HG03045 (cell line): ENCODE measurements around the gene PJA1.
A peak's percentile ranks its signal among the peaks of the same experiment; 100 is the strongest.

Experiments
- ATAC-seq: cut with Tn5 transposase; IDR thresholded peaks from one replicate; pipeline ENCODE4 v1.9.1; 2021; ENCODE audit warnings: mild to moderate bottlenecking, moderate library complexity; ENCODE audit not compliant: unreplicated experiment

Gene PJA1, protein sequence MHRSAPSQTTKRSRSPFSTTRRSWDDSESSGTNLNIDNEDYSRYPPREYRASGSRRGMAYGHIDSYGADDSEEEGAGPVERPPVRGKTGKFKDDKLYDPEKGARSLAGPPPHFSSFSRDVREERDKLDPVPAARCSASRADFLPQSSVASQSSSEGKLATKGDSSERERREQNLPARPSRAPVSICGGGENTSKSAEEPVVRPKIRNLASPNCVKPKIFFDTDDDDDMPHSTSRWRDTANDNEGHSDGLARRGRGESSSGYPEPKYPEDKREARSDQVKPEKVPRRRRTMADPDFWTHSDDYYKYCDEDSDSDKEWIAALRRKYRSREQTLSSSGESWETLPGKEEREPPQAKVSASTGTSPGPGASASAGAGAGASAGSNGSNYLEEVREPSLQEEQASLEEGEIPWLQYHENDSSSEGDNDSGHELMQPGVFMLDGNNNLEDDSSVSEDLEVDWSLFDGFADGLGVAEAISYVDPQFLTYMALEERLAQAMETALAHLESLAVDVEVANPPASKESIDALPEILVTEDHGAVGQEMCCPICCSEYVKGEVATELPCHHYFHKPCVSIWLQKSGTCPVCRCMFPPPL

DNA sequence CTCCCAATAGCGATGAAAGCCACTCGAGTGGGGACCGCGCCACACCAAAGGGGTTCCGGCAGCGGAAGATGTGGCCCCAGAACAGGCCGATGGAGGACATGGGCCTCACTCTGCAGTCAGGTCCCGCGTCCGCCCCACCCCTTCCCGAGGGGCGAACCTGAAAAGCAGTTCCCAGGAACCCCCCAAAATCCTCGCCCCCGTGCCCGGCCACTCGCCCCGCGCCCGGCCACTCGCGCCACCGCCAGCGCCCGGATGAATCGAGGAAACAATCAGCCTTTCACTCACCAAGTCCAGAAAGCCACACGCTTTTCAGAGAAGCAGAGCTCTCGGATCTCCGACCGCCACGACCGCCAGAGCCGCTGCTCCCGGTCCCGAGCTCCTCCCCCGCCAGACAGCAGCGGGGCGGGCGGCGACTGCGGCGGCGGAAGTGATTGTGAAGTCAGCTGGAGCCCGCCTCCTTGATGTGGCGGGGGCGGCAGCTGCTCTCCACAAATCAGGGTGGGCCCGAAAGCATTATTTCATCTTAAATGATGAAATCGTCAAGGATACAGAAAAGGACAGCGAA, at the start of gene PJA1:
TSS of gene PJA1 (minus strand) at position 367 of the 565 bp plus-strand sequence. CDS start 2,380 bp downstream, outside the sequence.
- ATAC-seq: peak; percentile 97

DNA sequence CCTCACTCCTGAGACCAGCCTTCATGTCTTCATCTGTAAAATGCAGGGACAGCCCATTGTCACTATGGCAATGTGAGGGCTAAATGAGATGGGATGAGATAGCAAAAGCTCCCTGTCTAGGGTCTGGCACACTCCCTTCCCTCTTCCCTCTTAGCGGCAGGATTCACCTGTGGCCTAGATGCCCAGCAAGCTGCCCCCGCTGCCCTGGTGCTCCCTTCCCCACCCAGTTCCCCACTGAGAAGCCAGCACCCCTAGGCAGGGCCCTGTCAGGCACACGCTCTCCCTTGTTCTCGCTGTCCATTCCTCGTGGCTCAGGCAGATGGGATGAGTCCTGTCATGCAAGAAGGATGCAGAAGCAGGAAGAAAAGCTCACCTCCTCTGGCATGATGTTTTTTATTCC, 49.2 kb upstream of the PJA1 start:
- ATAC-seq: no peak

DNA sequence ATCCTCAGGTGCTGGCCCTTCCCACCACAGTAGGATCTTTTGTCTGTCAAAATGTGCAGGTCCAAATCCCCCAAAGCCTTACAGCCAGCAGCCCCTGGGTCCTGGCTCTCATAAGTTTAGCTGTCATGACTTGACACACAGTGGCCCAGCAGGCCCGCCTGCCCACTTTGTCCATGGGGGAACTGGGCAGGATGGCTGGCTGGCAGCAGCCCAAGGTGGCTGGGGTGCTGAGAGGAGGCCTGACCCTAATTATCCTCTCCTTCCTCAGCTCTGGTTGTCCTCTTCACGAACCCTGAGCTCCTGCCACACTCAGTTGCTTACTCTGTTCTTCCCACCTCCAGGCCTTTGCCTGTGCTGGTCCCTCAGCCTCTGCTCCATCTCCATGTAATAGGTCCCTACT, 46.4 kb upstream of the PJA1 start:
- no peak for ATAC-seq

DNA sequence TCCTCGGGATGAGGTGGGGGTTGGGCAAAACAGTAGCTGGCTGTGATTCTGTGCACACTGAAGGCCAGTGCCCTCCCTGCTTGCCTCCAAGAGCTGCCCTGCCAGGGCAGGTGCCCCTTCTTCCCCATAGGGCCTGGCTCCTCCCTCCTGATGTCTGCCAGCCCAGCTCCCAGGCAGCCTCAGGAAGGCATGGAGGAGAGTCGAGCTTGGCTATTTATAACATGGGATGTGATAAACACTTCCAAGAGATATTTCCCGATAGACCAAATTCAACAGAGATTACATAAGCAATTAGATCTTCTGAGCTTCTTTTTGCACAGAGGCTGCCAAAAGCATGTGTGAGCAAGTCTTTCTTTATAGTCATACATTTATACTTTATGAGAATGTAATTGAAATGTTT, 45.3 kb upstream of the PJA1 start:
- no peak for ATAC-seq

DNA sequence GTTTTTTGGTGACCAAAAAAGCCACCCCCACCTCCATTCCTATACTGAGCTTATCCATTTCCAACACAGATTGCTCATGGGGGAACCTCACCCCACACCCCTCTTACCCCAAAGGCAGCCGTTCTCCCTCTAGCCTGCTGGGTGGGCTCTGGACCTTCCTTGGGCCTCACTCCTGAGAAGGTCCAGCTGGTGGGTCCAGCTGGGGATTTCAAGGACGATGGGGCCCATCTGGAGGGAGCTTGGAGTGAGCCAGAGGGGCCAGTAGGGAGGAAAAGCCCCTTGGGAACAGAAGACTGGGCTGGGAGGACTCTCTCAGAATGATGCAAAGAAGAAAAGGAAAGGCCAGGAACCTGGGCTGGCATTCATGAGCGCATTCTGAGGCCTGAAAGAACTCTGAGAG, 42.0 kb upstream of the PJA1 start:
- ATAC-seq: no peak

DNA sequence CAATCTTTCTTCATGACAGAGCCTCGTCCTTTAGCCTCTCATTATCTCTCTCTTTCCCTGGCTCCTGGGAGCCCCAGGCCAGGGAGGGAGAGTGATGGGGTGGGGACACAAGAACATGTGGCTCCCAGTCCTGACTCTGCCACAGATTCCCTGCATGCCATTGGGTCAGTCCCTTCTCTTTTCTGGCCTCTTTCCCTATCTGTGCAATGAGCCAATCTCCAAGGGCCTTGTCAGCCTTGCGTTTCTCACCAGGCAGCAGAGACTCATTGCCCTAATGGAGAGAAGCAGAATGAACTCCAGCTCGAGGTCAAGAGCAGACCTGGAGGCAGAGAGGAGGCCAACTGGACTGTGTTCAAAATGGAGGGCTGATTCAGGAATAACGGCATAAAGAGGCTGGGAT, 38.4 kb upstream of the PJA1 start:
- ATAC-seq: no peak

DNA sequence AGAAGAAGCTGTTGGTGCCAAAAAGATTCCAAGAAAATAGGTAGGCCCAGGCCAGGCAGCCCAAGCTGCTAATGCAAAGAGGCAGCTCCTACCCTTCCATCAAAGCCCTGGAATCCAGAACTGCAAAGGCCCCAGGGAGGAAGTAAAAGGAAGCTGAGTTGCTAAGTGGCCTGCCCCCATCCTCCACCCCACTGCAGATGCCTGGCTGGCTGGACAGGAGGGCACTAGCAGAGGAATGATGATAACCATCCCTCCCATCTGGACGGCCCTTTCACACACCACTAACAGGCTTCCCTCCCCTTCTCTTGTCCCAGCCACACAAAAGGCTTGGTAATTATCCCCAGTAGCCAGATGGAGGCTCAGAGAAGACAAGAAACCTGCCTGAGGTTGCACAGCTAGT, 32.4 kb upstream of the PJA1 start:
- no peak for ATAC-seq

DNA sequence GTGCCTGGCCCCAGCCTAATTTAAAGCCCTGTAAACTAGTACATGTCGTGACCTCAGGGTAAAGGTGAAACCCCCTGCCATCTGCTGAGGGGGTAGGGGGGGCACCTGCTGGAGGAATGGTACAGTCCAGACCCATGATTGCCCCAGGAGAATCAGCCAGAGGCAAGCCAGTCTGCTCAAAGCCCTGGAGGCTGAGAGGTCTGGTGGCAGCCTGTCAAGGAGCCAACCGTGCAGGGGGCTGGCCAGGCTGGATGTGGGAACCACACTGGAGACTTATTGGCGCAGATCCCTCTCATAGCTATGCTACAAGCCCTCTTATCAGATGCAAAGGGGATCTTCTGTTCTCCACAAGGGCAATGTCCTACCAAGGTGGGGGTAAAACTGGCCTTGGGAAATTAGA, 31.4 kb upstream of the PJA1 start:
- no peak for ATAC-seq

DNA sequence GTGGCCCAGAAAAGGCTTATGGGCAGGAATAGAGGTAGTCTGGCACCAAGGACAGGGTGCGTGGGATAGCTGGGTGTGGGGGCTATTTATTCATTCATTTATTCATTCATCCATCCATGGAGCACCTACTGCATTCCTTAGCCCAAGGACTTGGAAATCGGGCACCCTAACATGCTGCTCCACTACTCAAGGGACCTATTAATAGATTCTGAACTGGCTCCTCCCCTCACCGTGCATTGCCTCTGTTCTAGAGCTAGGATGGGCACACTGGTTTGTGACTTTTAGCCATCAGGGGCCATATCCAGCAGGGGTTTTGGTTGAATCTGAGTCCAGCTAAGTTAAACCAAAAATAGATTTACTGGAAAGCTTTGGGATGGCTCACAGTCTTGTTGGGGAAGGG, 30.6 kb upstream of the PJA1 start:
- ATAC-seq: no peak

DNA sequence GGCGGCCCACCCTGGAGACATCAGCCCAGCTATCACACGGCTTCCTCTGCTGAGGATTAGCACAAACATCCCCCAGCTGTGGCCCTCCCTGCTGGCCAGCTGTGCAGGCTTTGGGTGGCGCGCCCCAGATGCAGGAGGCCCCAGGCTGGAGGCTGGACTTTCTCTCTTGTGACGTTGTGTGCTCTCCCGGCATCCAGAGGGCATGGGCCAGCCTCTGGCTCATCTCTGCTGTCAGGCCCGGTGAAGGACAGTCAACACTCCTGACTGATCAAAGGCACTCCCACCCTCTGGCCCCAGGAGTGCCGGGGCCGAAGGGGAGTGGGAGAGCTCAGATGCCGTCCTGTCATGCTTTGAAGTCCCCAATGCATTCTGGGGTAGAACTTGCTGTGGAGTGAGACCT, 29.9 kb upstream of the PJA1 start:
- ATAC-seq: no peak

DNA sequence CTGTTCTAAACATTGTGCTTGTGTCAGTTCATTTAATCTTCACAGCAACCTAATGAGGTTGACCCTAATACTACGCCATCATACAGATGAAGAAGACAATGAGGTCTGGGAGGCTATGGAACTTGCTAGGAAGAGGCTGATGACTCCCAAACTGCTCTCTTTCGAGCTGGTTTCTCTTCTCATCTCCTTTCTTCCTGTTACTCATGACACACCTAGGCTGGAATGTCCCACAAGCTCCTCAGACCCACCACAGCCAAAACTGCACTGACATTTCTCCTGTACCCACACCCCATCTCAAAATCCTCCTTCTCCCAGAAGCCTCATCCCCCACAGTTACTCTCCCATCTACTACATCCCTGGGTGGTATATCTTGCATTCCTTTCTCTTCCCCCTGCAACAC, 27.4 kb upstream of the PJA1 start:
- ATAC-seq: no peak

DNA sequence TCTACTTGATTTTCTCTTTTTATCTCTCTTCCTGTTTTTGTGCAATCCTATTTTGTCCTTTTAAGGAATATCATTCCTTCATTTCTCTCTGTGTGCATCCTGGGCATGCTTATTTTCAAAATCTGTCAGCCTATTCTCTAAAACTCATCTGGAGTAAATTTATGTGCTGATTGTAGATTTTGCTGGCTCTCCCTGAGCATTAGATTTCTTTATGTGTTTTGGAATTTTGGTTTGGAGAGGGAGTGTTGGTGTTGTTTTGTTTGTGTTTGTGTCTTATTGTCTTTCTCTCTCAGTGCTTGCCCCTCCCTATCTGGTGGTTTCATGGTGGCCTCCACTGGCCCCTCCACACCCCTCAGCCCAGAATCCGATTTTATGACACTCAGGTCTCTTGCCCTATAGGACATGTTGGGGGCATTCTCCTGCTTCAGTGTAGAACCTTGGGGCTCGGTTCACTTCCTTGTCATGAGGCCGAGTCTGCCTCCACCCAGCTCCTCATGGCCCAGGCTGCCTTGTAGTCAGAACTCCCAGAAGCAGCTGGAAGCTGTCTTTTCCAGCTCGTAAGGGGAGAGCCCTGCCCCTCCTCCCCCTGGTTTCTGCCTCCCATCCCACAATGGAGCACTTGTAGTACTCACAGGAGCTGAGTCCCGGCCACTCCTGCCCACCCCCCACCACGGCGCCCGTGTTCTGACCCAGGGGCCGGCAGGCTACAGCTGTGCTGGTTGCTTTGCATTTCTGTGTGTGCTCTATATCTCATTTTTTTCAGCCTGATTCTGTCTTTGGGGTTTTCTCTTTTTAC, 24.5 kb upstream of the PJA1 start:
- ATAC-seq: no peak

DNA sequence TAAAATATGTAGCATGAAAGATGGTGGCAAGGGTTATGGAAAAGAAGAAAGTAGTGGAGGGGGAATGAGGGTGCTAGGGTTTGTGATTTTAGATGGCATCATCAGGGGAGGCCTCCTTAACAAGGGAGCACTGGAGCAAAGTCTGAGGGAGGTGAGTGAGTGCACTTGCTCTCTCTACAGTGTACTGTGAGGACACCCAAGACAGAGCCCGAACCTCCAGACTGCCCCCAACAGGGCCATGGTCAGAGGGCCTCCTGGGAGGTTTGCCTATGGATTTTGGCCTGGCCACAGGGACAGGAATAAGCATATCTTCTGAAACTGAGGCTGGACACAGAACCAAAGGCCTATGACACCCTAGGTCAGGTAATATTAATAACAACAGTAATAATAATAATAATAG, 21.4 kb upstream of the PJA1 start:
- ATAC-seq: no peak

DNA sequence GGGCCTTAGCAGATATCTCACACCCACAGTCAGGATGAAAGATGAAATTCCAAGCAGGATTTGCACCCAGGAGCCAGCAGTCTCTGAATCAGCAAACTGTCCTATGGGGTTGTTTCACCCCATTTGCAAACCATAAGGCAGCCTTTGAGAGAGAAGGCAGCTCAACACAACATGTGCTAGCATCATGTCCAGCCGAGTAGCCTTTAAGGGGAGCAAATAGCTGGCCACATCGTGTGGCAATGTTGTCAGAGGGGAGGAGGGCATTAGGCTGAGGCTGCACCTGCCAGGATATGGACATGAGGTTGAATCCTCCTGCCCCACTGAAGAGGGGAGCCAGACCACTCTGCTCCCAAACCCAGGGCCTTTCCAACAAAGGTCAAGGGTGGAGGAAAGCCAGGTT, 20.6 kb upstream of the PJA1 start:
- no peak for ATAC-seq

DNA sequence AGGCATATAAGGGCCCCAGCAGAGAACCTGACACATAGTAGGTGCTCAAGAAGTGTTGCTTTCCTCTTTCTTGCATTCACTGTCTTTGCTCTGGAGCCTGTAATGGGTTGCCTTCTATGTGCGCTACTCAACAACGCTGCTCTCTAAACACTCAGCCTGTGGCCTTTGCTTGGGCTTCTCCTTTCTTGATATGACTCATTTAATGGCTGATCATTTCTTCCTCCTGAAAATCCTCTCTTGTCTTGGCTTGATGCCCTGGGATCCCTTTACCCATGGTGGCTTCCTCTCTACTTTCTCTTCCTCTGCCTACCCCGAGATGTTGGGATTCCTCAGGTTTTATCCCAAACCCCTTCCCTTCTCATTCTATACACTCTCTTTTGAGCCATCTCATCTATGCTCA, 19.9 kb upstream of the PJA1 start:
- ATAC-seq: no peak

DNA sequence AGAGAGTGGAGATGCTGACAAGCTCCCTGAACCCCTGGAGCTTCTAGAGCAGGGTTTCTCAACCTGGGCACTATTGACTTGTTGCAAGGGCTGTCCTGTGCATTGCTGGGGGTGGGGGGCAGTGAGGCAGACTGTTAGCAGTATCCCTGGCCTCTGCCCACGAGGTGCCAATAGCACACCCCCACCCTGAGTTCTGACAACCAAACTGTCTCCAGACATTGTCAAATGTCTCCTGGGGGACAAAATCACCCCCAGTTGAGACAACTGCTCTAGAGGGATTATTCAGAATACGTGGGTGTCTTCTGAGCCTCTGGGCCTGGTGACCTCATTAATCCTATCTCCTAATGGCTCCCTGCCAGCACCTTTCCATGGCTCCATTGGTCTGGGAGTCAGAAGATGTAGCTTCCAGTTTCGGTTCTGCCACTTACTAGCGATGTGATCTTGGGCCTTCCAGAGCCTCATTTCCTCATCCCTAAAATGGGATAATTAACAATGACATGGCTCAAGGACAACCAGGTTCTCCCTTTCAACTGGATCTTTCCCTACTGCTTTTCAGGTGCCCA, 17.6 kb upstream of the PJA1 start:
- ATAC-seq: no peak

DNA sequence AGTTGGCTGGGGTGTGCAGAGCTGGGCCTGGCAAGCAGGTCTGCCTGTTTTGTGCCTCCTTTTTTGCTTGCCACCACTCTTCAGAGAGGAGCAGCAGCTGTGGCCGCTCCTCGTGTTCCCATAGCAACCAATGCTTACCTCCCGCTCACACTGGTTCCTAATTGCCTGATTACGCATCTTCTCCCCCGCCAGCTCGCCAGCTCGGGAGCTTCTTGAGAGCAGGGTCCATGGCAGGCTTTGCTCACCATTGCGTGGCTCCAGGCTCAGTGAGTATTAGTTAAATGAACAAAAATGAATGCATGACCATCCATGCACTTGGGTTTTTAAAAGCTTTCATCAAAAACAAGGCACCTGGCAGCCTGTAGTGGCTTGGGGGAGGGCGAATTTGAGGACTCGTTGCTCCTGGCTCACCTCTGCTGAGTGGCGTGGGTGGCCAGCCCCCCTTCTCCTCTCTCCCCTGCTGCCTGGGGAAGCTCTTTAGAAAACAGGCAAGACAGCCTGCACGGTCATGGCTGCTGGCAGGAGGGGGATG, 14.2 kb upstream of the PJA1 start:
- no peak for ATAC-seq

DNA sequence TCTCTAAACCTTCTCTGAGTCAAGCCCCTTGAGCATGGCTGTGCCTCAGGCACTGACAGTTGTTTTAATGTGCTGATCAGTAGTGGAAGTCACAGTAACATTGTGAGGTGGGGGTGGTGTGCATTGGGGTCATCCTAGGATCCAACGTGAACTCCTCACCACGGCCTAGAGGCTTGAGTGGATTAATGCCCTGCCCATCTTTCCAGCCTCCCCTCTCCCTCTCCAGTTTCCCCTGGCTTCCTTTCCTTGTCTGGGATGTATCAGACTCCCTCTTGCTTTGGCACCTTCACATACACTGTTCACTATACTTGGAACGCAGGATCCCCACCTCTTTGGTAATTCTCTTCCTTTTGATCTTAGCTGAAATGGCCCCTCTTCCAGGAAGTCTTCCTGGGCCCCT, 13.3 kb upstream of the PJA1 start:
- no peak for ATAC-seq

DNA sequence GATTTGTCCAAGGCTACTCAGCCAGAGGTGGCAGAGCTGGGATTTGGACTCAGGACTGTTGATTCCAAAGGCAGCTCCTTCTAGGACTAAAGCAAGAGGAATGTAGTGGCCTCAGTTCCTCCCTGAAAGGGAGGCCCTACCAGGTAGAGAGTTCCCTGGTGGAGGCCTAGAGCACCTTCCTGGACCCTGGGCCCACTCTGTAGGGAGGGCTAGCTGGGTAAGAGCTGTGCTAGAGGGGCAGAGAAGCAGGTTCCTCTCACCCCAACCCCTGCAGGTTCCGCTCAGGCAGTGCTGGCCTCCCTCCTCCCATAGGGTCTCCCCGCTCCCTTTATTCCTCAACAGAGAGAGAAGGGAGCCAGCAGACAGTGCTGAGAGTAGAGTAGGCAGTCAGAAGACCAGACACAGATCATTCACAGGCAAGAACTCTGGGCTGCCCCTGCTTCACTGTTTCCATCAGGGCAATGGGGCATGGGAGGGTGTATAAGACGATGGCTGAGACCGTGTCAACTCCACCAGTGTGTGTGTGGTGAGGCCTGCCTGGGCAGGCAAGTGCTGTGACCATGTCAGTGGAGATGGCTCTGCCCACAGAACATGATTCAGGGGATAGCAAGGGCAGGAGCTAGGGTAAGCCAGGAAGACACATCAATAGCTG, 12.4 kb upstream of the PJA1 start:
- no peak for ATAC-seq

DNA sequence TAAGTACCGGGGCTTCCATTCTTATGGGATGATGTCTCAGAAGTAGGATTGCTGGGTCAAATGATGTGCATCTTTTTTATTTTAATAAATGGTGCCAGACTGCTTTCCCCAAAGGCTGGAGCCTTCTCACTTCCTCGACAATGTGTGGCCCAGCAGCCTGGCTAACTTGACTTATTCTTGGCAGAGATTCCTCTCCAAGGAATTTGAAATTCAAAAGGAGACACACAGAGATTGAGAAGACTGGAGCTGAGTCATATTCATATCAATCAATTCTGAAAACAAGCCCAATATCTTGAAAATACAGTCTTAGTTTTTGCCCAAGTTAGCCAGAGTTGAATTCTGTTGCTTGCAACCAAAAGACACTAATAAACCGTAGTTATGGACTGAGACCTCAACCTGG, 10.8 kb upstream of the PJA1 start:
- no peak for ATAC-seq

DNA sequence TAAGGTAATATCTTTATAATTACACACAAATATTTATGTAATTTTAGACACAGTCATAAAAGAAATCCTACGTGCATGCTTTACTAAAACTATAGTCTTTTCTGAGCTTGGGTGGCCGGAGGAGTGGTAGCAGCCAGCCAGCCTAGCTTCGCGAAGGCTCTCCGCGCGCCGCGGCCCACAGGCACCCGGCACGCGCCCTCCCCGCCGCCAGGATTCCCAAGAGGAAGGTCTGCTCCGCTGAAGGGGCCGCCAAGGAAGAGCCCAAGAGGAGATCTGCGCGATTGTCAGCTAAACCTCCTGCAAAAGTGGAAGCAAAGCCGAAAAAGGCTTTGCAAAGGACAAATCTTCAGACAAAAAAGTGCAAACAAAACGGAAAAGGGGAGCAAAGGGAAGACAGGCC, 8.7 kb upstream of the PJA1 start:
- no peak for ATAC-seq
